Endodermal cell (in vitro differentiated cells): ENCODE data around the gene HTATSF1. TPM values are rescaled to one million over a fixed set of nuclear protein-coding genes. Genes with fewer than 3 reads are reported as not detected.

Experiments used
- DNase-seq: peaks from one replicate; pipeline ENCODE4 v3.0.0-alpha.2; 2017
- H3K27ac ChIP-seq: 2 replicates; pipeline ENCODE4 v1.5.1; 2013; ENCODE audit warnings: mild to moderate bottlenecking, low read depth, low read length, moderate library complexity
- H3K27me3 ChIP-seq: 2 replicates; pipeline ENCODE4 v1.6.1; 2013; ENCODE audit warnings: mild to moderate bottlenecking, low read length, moderate library complexity; ENCODE audit not compliant: insufficient read depth, control insufficient read depth, poor library complexity, severe bottlenecking
- H3K36me3 ChIP-seq: 2 replicates; pipeline ENCODE4 v1.7.0; 2013; ENCODE audit warnings: mild to moderate bottlenecking, low read length, moderate library complexity; ENCODE audit not compliant: control insufficient read depth, insufficient read depth
- H3K4me1 ChIP-seq: one replicate; pipeline ENCODE4 v1.7.0; 2013; ENCODE audit warnings: low read length; ENCODE audit not compliant: control insufficient read depth, insufficient read depth
- H3K4me3 ChIP-seq: 2 replicates; pipeline ENCODE4 v1.5.1; 2013; ENCODE audit warnings: mild to moderate bottlenecking, low read length, moderate library complexity
- H3K9ac ChIP-seq: 2 replicates; pipeline ENCODE4 v1.6.1; 2013; ENCODE audit warnings: mild to moderate bottlenecking, low read length, moderate library complexity; ENCODE audit not compliant: poor library complexity, severe bottlenecking; ENCODE audit errors: extremely low read depth
- H3K9me3 ChIP-seq: 2 replicates; pipeline ENCODE4 v1.6.1; 2013; ENCODE audit warnings: mild to moderate bottlenecking, low read length, moderate library complexity; ENCODE audit not compliant: control insufficient read depth
- H3K27ac Mint-ChIP-seq: 2 replicates; pipeline ENCODE4 v1.8.0; 2020; ENCODE audit warnings: mixed read lengths
- H3K27me3 Mint-ChIP-seq: 2 replicates; pipeline ENCODE4 v1.8.0; 2021; ENCODE audit warnings: mild to moderate bottlenecking, mixed read lengths; ENCODE audit not compliant: insufficient read depth
- H3K36me3 Mint-ChIP-seq: 2 replicates; pipeline ENCODE4 v1.8.0; 2020; ENCODE audit warnings: low read depth, mixed read lengths
- H3K4me1 Mint-ChIP-seq: 2 replicates; pipeline ENCODE4 v1.8.0; 2020; ENCODE audit warnings: mixed read lengths
- H3K4me3 Mint-ChIP-seq: 2 replicates; pipeline ENCODE4 v1.8.0; 2020; ENCODE audit warnings: mild to moderate bottlenecking, moderate library complexity, mixed read lengths
- H3K9me3 Mint-ChIP-seq: 2 replicates; pipeline ENCODE4 v1.8.0; 2020; ENCODE audit warnings: mild to moderate bottlenecking, mixed read lengths
- CTCF ChIP-seq: fragments of 200-600 bp; sonication (generic); conservative IDR thresholded peaks from 2 replicates; pipeline ENCODE4 v1.5.0; 2021; ENCODE audit warnings: antibody characterized with exemption, mild to moderate bottlenecking
- WGBS, 2 experiments: methylation state at CpG; one replicate each; pipeline versions ENCODE4 v1.1.5 to v1.1.7; 2013; ENCODE audit warnings: missing lambda C conversion rate in 2 of 2, mixed read lengths in 1 of 2; ENCODE audit not compliant: insufficient coverage in 1 of 2, insufficient read length in 1 of 2; 5-methylcytosine and 5-hydroxymethylcytosine counted together
- total RNA-seq, 2 donors: library from RNA; stranded (reverse); fragmentation: NEBNext Ultra II Directional in 1 of 2; extraction: Animal tissue kit (Norgen Biotek cat#: 25700) in 1 of 2; gene quantifications; 2 replicates in 1 of 2; 3 replicates in 1 of 2; pipeline ENCODE4 v1.2.1, GENCODE V29; 2021

The HTATSF1 gene
- total RNA-seq, 2 donors from 2014 or later = 61.1 to 75.5 TPM

- Mint-ChIP-seq H3K4me1 (peaks cover 2% of the 10 kb centered on the region), H3K27ac (no peak overlapping the region), H3K9me3 (peaks cover 42% of the 10 kb centered on the region), H3K36me3 (no peaks in the 10 kb centered on the region), H3K27me3 (peaks cover 5% of the 10 kb centered on the region), H3K4me3 (no peak overlapping the region)
- no peaks in the 10 kb centered on the region for H3K27me3 ChIP-seq
- TF ChIP-seq CTCF = no peak
- H3K4me1 ChIP-seq = no peaks in the 10 kb centered on the region
- 91 to 100% methylated on average over 2 of the region's 2 CpGs for WGBS, 2 experiments
- H3K9me3 ChIP-seq = no peaks in the 10 kb centered on the region
- H3K36me3 ChIP-seq = no peaks in the 10 kb centered on the region
- H3K4me3 ChIP-seq = no peak overlapping the region
- H3K9ac ChIP-seq = no peak overlapping the region
- no peak for DNase-seq
- no peak overlapping the region for H3K27ac ChIP-seq
Observed at GRCh38 chrX:136538811-136539210, 41.4 kb downstream of the HTATSF1 start.

- no peak overlapping the region for H3K27ac ChIP-seq
- H3K27me3 Mint-ChIP-seq = peaks cover 2% of the 10 kb centered on the region
- H3K27me3 ChIP-seq = no peaks in the 10 kb centered on the region
- H3K4me1 ChIP-seq = no peaks in the 10 kb centered on the region
- TF ChIP-seq CTCF = no peak
- no peak overlapping the region for H3K9ac ChIP-seq
- H3K36me3 ChIP-seq = no peaks in the 10 kb centered on the region
- no peaks in the 10 kb centered on the region for H3K9me3 ChIP-seq
- 97 to 100% methylated on average over 3 to 5 of the region's 5 CpGs for WGBS, 2 experiments
- DNase-seq = no peak
- no peaks in the 10 kb centered on the region for H3K36me3 Mint-ChIP-seq
- peaks cover 44% of the 10 kb centered on the region for H3K9me3 Mint-ChIP-seq
- H3K4me1 Mint-ChIP-seq = peaks cover 2% of the 10 kb centered on the region
- no peak overlapping the region for H3K4me3 ChIP-seq
- H3K27ac Mint-ChIP-seq = no peak overlapping the region
- no peak overlapping the region for H3K4me3 Mint-ChIP-seq
Observed at GRCh38 chrX:136540226-136540625, 42.8 kb downstream of the HTATSF1 start.

- Mint-ChIP-seq H3K36me3 (no peaks in the 10 kb centered on the region), H3K27me3 (peaks cover 1% of the 10 kb centered on the region), H3K4me1 (peaks cover 2% of the 10 kb centered on the region), H3K4me3 (no peak overlapping the region), H3K9me3 (peaks cover 49% of the 10 kb centered on the region), H3K27ac (no peak overlapping the region)
- H3K27me3 ChIP-seq = no peaks in the 10 kb centered on the region
- no peak for TF ChIP-seq CTCF
- H3K27ac ChIP-seq = no peak overlapping the region
- H3K4me3 ChIP-seq = no peak overlapping the region
- no peak overlapping the region for H3K9ac ChIP-seq
- no peaks in the 10 kb centered on the region for H3K36me3 ChIP-seq
- WGBS, 2 experiments = 92% methylated on average over 3 of the region's 3 CpGs; no CpG with 5 or more reads in 1 of the 2 experiments
- no peak for DNase-seq
- no peaks in the 10 kb centered on the region for H3K4me1 ChIP-seq
- H3K9me3 ChIP-seq = no peaks in the 10 kb centered on the region
Observed at GRCh38 chrX:136541294-136541693, 43.9 kb downstream of the HTATSF1 start.
